Calu3 (cell line): ENCODE measurements around the gene MATN1. TPM values are rescaled to one million over a fixed set of nuclear protein-coding genes. Genes with fewer than 3 reads are reported as not detected.

ENCODE experiments used
- BruUV-seq: library from RNA; stranded (reverse); fragments of 400-500 nt; replicated peaks from 2 replicates; lab custom pipeline; 2021; lab: Mats Ljungman, UMichigan
- CTCF ChIA-PET: fragments of 300-600 bp; sonication (Branson Sonifier 250); formaldehyde crosslinking; loops from one replicate; lab custom pipeline; 2022; ENCODE audit warnings: antibody characterized with exemption; lab: Charles Lee
- DNase-seq: peaks from one replicate; pipeline ENCODE4 v3.0.0; 2022
- H3K27ac Mint-ChIP-seq: one replicate; pipeline ENCODE4 v1.8.0; 2022; ENCODE audit warnings: mixed read lengths; ENCODE audit not compliant: unreplicated experiment
- H3K27me3 Mint-ChIP-seq: one replicate; pipeline ENCODE4 v1.8.0; 2022; ENCODE audit warnings: mixed read lengths; ENCODE audit not compliant: unreplicated experiment
- H3K36me3 Mint-ChIP-seq: one replicate; pipeline ENCODE4 v1.8.0; 2022; ENCODE audit warnings: mild to moderate bottlenecking, moderate library complexity, mixed read lengths; ENCODE audit not compliant: insufficient read depth, unreplicated experiment
- H3K4me1 Mint-ChIP-seq: one replicate; pipeline ENCODE4 v1.8.0; 2022; ENCODE audit warnings: mild to moderate bottlenecking, low read depth, mixed read lengths; ENCODE audit not compliant: unreplicated experiment
- H3K4me3 Mint-ChIP-seq: one replicate; pipeline ENCODE4 v1.8.0; 2022; ENCODE audit warnings: mild to moderate bottlenecking, low read depth, moderate library complexity, mixed read lengths; ENCODE audit not compliant: unreplicated experiment
- H3K9me3 Mint-ChIP-seq: one replicate; pipeline ENCODE4 v1.8.0; 2022; ENCODE audit warnings: low read depth, mixed read lengths; ENCODE audit not compliant: unreplicated experiment
- intact Hi-C: fragments of 100-400 bp; cut with micrococcal nuclease; formaldehyde crosslinking; loops from one replicate; pipeline ENCODE4 v1.10.0; 2022; ENCODE audit not compliant: unreplicated experiment
- total RNA-seq: library from RNA; stranded (reverse); gene quantifications from 2 replicates; pipeline ENCODE4 v1.2.3, GENCODE V29; 2022
- TF ChIP-seq, protein P1 (sequence below): fragments of 200-600 bp; IDR thresholded peaks from one replicate; pipeline ENCODE4 v1.8.0; 2022; ENCODE audit warnings: antibody characterized with exemption; ENCODE audit not compliant: unreplicated experiment

Gene MATN1
- total RNA-seq, 1 experiment from 2014 or later, result not detected

DNA sequence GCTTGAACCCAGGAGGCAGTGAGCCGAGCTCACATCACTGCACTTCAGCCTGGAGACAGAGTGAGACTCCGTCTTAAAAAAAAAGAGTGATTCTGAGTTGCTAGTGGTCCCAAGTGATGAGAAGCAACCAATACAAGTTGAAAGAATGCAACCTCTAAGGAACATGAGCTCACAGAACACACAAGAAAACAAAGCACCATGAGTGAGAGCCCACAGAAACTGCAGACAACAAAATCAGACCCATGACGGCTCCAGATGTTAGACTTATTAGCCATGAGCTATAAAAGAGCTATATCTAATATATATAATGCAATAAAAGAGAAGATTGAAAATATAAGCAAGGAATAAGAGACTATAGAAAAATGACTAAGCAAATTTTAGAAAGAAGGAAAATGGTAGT, 50.0 kb downstream of the MATN1 start:
- Mint-ChIP-seq H3K9me3 (peaks cover 9% of the 10 kb centered on the region), H3K27me3 (no peaks in the 10 kb centered on the region), H3K36me3 (no peaks in the 10 kb centered on the region), H3K27ac (no peak overlapping the region), H3K4me3 (no peak overlapping the region), H3K4me1 (peaks cover 18% of the 10 kb centered on the region)
- CTCF ChIA-PET, result no interaction called here
- no peak for DNase-seq
- no TSS peak for BruUV-seq
- TF ChIP-seq, protein P1, sequence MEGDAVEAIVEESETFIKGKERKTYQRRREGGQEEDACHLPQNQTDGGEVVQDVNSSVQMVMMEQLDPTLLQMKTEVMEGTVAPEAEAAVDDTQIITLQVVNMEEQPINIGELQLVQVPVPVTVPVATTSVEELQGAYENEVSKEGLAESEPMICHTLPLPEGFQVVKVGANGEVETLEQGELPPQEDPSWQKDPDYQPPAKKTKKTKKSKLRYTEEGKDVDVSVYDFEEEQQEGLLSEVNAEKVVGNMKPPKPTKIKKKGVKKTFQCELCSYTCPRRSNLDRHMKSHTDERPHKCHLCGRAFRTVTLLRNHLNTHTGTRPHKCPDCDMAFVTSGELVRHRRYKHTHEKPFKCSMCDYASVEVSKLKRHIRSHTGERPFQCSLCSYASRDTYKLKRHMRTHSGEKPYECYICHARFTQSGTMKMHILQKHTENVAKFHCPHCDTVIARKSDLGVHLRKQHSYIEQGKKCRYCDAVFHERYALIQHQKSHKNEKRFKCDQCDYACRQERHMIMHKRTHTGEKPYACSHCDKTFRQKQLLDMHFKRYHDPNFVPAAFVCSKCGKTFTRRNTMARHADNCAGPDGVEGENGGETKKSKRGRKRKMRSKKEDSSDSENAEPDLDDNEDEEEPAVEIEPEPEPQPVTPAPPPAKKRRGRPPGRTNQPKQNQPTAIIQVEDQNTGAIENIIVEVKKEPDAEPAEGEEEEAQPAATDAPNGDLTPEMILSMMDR, result no peak
- intact Hi-C loops, result no loop called here

DNA sequence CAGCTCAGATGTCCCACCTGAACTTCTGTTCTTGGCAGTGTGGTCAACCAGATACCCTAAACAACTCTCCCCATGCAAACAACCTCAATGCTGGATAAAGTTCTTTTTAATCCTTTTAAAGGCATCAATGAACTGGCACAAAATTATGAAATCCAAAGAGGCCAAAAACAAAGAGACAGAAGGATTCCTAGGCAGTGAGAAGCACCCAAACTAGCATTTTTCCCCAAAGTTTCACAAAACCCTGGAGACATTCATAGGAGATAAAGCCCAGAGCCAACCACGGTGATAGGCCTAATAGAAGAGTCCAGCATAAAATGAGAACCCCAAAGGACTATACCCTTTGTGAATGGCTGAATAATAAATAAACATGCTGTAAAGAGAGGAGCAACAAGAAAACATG, 50.7 kb downstream of the MATN1 start:
- H3K27me3 Mint-ChIP-seq, result no peaks in the 10 kb centered on the region
- no peak overlapping the region for H3K27ac Mint-ChIP-seq
- CTCF ChIA-PET, result no interaction called here
- H3K4me1 Mint-ChIP-seq, result peaks cover 17% of the 10 kb centered on the region
- intact Hi-C loops, result no loop called here
- H3K9me3 Mint-ChIP-seq, result peaks cover 9% of the 10 kb centered on the region
- no peak overlapping the region for H3K4me3 Mint-ChIP-seq
- TF ChIP-seq, protein P1, result no peak
- H3K36me3 Mint-ChIP-seq, result no peaks in the 10 kb centered on the region
- no peak for DNase-seq
- no TSS peak for BruUV-seq

DNA sequence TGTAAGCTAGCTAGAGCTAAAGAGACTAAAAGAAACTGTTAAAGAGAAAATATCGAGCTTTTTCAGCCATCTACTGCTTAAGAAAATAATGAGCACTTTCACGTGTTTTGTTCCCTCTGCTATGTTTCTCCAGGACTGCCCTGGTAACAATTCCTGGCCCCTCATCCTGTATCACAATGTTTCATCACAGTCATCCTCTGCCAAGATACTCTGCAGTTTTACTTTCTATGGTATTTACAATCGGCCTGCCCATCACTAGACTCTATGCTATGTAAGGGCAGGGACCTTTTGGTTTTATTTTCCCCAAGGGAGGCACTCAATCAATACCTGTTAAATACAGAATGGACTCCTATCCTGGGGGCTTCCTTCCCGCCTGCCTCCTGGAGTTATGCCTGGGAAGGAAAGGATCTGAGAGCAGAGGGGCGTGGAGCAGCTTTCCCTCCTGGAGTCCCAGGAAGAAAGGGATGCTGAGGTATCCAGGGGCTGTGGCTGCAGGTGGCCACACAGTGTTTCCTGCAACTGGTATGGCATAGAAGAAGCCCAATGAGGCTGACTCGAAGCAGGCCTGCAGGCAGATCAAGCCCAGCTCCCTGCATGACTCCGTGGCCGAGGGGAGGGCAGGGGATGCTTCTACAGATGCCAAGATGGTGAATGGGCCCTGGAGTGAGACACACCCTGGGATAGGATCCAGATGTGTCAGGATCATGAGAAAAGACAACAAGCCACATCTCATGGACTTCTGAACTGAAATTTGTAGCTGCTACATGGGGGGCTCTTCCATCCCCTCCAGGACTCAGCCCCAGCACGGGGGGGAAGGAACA, 52.9 kb downstream of the MATN1 start:
- peaks cover 2% of the 10 kb centered on the region for H3K27me3 Mint-ChIP-seq
- no peak for DNase-seq

DNA sequence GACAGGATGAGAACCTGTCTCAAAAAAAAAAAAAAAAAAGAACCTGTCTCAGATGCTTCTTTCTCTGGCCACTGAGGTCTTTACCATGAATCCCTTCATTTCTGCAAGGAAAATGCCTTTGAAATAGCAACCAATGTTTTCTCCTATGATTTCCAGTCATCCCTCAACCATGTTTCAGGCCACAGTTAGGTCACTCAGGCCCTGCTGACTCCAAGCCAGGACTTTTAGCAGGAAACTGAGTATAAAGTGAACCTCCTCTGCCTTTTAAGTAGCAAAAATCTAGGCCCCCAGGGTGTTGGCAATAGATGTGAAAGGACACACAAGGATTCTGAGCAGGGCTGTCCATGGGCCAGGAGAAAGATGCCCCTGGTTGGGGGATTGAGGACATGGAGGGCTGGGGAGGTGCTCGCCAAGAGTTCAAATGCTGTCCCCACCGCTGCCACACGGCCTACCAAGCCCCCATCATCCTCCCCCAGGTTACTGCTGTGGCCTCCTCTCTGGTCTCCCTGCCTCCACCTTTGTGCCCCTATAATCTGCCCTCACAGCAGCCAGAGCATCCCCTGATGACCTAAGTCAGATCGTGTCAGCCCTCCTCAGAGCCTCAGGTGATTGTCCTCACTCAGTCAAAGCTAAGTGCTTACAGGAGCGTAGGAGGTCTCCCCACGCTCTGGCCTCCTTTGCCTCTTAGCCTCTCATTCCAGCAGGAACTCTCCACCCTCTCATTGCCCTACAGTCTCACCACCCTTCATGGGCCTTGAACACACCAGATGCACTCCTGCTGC, 54.6 kb downstream of the MATN1 start:
- TF ChIP-seq, protein P1, result no peak
- no peaks in the 10 kb centered on the region for H3K4me1 Mint-ChIP-seq
- H3K4me3 Mint-ChIP-seq, result no peak overlapping the region
- DNase-seq, result no peak
- H3K27me3 Mint-ChIP-seq, result peaks cover 13% of the 10 kb centered on the region
- intact Hi-C loops, result no loop called here
- CTCF ChIA-PET, result interaction anchor here (1.0 kb wide), 1 partner anchor 143 kb away, joined by 4 read pairs; no protein-coding TSS in a partner anchor
- BruUV-seq, result no TSS peak
- no peak overlapping the region for H3K27ac Mint-ChIP-seq
- H3K9me3 Mint-ChIP-seq, result peaks cover 2% of the 10 kb centered on the region
- H3K36me3 Mint-ChIP-seq, result no peaks in the 10 kb centered on the region

More for the DNA sequence above, 52.9 kb downstream of the MATN1 start:
- H3K27ac Mint-ChIP-seq, result no peak overlapping the region
- peaks cover 4% of the 10 kb centered on the region for H3K9me3 Mint-ChIP-seq
- H3K4me1 Mint-ChIP-seq, result peaks cover 6% of the 10 kb centered on the region
- H3K36me3 Mint-ChIP-seq, result no peaks in the 10 kb centered on the region
- no peak overlapping the region for H3K4me3 Mint-ChIP-seq
- intact Hi-C loops, result no loop called here
- CTCF ChIA-PET, result interaction anchor here (0.5 kb wide), 1 partner anchor 239 kb away, joined by 3 read pairs; no protein-coding TSS in a partner anchor
- BruUV-seq, result no TSS peak
- TF ChIP-seq, protein P1, result no peak
